ENCODE results near the gene CCDC149. TPM values are rescaled to one million over a fixed set of nuclear protein-coding genes. Genes with fewer than 3 reads are reported as not detected.
A peak's percentile ranks its signal among the peaks of the same experiment; 100 is the strongest.

Gene CCDC149
- total RNA-seq, 1 donor, result 8.6 TPM

DNA sequence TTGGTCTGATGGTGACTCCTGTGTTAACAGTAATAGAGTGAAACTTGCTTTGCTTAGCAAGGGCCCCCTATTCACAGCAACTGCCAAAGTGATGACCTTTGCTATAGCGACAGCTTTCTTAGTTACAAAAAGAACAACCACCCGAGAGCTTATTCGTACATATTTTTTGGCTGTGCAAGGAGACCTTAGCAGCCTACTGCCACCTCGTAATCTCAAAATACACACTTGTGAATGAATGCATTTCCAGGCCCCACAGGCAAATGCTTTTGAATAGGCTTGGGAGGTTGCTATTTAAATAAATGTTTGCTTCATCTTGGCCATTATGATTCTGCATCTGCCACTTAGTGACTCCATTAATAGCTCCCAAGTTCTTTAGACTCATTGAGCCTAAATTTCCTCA lies 47.4 kb downstream of the CCDC149 start:
- no peak for TF ChIP-seq CTCF (IDR thresholded peaks at IDR 0.05; ENCODE audit: insufficient read depth, low read depth, low read length)
- no peak overlapping the region for H3K4me3 ChIP-seq (ENCODE audit: low read depth, low read length)
- no peak for DNase-seq (ENCODE audit: low read depth)

GRCh38 chr4:24863799-24864198 lies 49.0 kb downstream of the CCDC149 start:
- TF ChIP-seq CTCF (IDR thresholded peaks at IDR 0.05; ENCODE audit: insufficient read depth, low read depth, low read length), result no peak

GRCh38 chr4:24862073-24862751 lies 50.6 kb downstream of the CCDC149 start:
- H3K4me3 ChIP-seq (ENCODE audit: low read depth, low read length), result no peak overlapping the region
- no peak for DNase-seq (ENCODE audit: low read depth)
- no peak for TF ChIP-seq CTCF (IDR thresholded peaks at IDR 0.05; ENCODE audit: insufficient read depth, low read depth, low read length)

More at GRCh38 chr4:24863799-24864198, 49.0 kb downstream of the CCDC149 start:
- DNase-seq (ENCODE audit: low read depth), result no peak
- H3K4me3 ChIP-seq (ENCODE audit: low read depth, low read length), result no peak overlapping the region

- no peak overlapping the region for H3K4me3 ChIP-seq (ENCODE audit: low read depth, low read length)
- no peak for TF ChIP-seq CTCF (IDR thresholded peaks at IDR 0.05; ENCODE audit: insufficient read depth, low read depth, low read length)
- DNase-seq (ENCODE audit: low read depth), result no peak
Observed at GRCh38 chr4:24858550-24858949, 54.3 kb downstream of the CCDC149 start.

DNA sequence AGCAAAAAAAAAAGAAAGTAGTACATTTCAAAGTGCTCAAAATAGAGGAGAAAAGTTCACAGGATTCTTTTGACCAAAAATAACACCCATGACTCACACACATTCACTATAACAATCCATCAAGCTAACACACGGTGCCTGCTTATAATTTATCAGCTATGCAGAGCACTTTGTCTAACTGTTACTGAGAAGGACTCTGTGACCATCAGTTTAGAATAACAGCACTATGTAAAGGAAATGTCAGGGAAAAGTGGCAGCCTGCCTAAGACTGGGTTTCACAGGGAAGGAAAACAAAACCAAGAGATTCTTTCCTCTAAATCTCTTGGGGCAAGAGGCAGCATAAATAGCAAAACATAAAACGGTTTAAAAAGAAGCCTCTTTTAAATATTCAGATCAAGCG lies 54.8 kb downstream of the CCDC149 start:
- TF ChIP-seq CTCF (IDR thresholded peaks at IDR 0.05; ENCODE audit: insufficient read depth, low read depth, low read length), result no peak
- H3K4me3 ChIP-seq (ENCODE audit: low read depth, low read length), result no peak overlapping the region
- peak; percentile 51 for DNase-seq (ENCODE audit: low read depth)

- no peak overlapping the region for H3K4me3 ChIP-seq (ENCODE audit: low read depth, low read length)
- peak; percentile 29 for DNase-seq (ENCODE audit: low read depth)
- no peak for TF ChIP-seq CTCF (IDR thresholded peaks at IDR 0.05; ENCODE audit: insufficient read depth, low read depth, low read length)
Observed at GRCh38 chr4:24856586-24856985, 56.3 kb downstream of the CCDC149 start.

DNA sequence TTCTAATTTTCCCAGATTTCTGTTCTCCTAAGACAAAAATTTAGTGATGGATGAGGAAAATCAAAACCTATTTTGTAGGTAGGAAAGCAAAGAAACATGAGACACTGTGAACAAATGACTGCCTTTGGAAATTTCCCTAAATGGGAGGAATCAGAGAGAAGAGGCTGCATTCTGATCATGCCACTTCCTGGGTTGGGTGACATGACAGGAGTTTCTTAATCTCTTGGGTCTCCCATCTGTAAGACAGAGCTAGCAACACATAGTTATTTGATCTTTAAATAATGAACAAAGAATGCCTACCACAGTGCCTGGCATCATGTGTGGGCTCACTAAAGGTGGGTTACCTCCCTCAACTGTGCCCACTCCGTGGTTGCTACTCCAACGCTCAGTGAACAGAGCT lies 57.1 kb downstream of the CCDC149 start:
- TF ChIP-seq CTCF (IDR thresholded peaks at IDR 0.05; ENCODE audit: insufficient read depth, low read depth, low read length), result no peak
- H3K4me3 ChIP-seq (ENCODE audit: low read depth, low read length), result no peak overlapping the region
- no peak for DNase-seq (ENCODE audit: low read depth)

Measured in fibroblast of villous mesenchyme (primary cell).